ENCODE measurements around the gene DCD.

DNA sequence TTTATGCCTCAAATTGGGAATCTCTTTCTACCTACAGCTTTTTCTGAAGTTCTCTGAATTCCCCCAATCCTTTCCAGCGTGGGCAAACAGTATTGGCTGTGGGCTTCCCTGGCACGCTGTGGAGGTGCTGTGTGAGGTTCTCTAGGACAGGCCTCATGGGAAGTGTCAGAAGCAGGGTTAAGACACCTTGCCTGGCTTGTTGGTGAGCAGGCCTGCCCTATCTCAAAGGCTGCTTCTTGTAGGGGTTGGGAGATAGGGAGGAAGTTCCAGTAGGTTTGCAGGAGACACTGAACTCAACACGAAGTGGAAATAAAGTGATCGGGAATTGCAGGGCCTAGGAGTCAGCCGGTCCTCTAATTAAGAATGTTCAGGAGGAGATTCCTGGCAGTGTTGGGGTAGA, 30.0 kb upstream of the DCD start:
- TF ChIP-seq POLR2AphosphoS5 (IDR thresholded peaks at IDR 0.05; ENCODE audit: low read depth, low read length) (no peak), POLR2A (IDR thresholded peaks at IDR 0.05; ENCODE audit: low read depth, low read length) (no peak), TAF1 (IDR thresholded peaks at IDR 0.05; ENCODE audit: borderline replicate concordance, low read depth, low read length) (no peak)

Measured in GM12892 (cell line).